GM06990 (cell line): Measurements from ENCODE around the gene GRAP2.
A peak's percentile ranks its signal among the peaks of the same experiment; 100 is the strongest.

Source experiments
- DNase-seq: peaks from one replicate; pipeline ENCODE4 v3.0.0-alpha.2; 2011; ENCODE audit not compliant: insufficient read length; ENCODE audit errors: extremely low read depth
- H3K27me3 ChIP-seq: replicated peaks from 2 replicates; pipeline ENCODE4 v1.6.0; 2011; ENCODE audit warnings: low read length; ENCODE audit not compliant: control insufficient read depth, insufficient read depth
- H3K36me3 ChIP-seq: 2 replicates; pipeline ENCODE4 v1.5.1; 2011; ENCODE audit warnings: low read length; ENCODE audit not compliant: control insufficient read depth, insufficient read depth
- H3K4me3 ChIP-seq: replicated peaks from 2 replicates; pipeline ENCODE4 v1.5.1; 2011; ENCODE audit warnings: low read depth, mild to moderate bottlenecking, control low read depth, low read length
- CTCF ChIP-seq: IDR thresholded peaks from 2 replicates; pipeline ENCODE4 v1.5.1; 2011; ENCODE audit warnings: low read length, control low read depth, mild to moderate bottlenecking, inconsistent platforms; ENCODE audit not compliant: insufficient read depth, poor library complexity, severe bottlenecking

Gene GRAP2

GRCh38 chr22:39900306-39901227 is at the start of gene GRAP2:
Gene GRAP2, plus strand, starts transcription at chr22:39901084. Its CDS starts 46,023 bp downstream, at chr22:39947107.
- no peaks in the 10 kb centered on the region for H3K27me3 ChIP-seq
- no peak for TF ChIP-seq CTCF
- H3K36me3 ChIP-seq = no peaks in the 10 kb centered on the region
- peak; percentile 72 for DNase-seq
- peak within 1 kb of the TSS; percentile 50 for H3K4me3 ChIP-seq

GRCh38 chr22:39851606-39852315 is 49.1 kb upstream of the GRAP2 start:
- no peaks in the 10 kb centered on the region for H3K27me3 ChIP-seq
- TF ChIP-seq CTCF = no peak
- H3K36me3 ChIP-seq = no peaks in the 10 kb centered on the region
- no peak for DNase-seq
- H3K4me3 ChIP-seq = no peak overlapping the region

GRCh38 chr22:39852799-39853198 is 48.1 kb upstream of the GRAP2 start:
- no peaks in the 10 kb centered on the region for H3K27me3 ChIP-seq
- no peaks in the 10 kb centered on the region for H3K36me3 ChIP-seq
- no peak for TF ChIP-seq CTCF
- no peak overlapping the region for H3K4me3 ChIP-seq
- no peak for DNase-seq

- no peak for TF ChIP-seq CTCF
- Histone ChIP-seq H3K27me3 (no peaks in the 10 kb centered on the region), H3K4me3 (no peak overlapping the region), H3K36me3 (no peaks in the 10 kb centered on the region)
- no peak for DNase-seq
These were observed 44.3 kb upstream of the GRAP2 start for GRCh38 chr22:39856588-39856987.

- Histone ChIP-seq H3K4me3 (peak overlapping the region; percentile 18), H3K27me3 (no peaks in the 10 kb centered on the region), H3K36me3 (no peaks in the 10 kb centered on the region)
- TF ChIP-seq CTCF = no peak
- peak; percentile 83 for DNase-seq
These were observed 40.8 kb upstream of the GRAP2 start for GRCh38 chr22:39859903-39860588.
